DOHH2 (cell line): Measurements from ENCODE around the gene ATE1.
A peak's percentile ranks its signal among the peaks of the same experiment; 100 is the strongest.

Source experiments
- H3F3A ChIP-seq: fragments of 200-600 bp; sonication (generic), shearing (Covaris generic); 2 replicates; pipeline ENCODE4 v1.6.0; 2016; ENCODE audit warnings: antibody characterized with exemption, mild to moderate bottlenecking; ENCODE audit not compliant: control insufficient read depth, insufficient read depth
- H3K27ac ChIP-seq: fragments of 200-600 bp; sonication (generic); 2 replicates; pipeline ENCODE4 v1.5.1; 2014; ENCODE audit warnings: low read depth, mild to moderate bottlenecking, low read length, moderate library complexity
- H3K27me3 ChIP-seq: fragments of 200-600 bp; sonication (generic); 2 replicates; pipeline ENCODE4 v1.6.1; 2014; ENCODE audit warnings: mild to moderate bottlenecking, low read length, mixed read lengths; ENCODE audit not compliant: control insufficient read depth
- H3K36me3 ChIP-seq: fragments of 200-600 bp; sonication (generic); 2 replicates; pipeline ENCODE4 v1.6.1; 2014; ENCODE audit warnings: mild to moderate bottlenecking, low read length, moderate library complexity, mixed read lengths; ENCODE audit not compliant: control insufficient read depth
- H3K4me1 ChIP-seq: fragments of 200-600 bp; sonication (generic); 2 replicates; pipeline ENCODE4 v1.6.1; 2014; ENCODE audit warnings: mild to moderate bottlenecking, low read length, mixed read lengths; ENCODE audit not compliant: control insufficient read depth
- H3K4me2 ChIP-seq: fragments of 200-600 bp; sonication (generic); 2 replicates; pipeline ENCODE4 v1.6.0; 2014; ENCODE audit warnings: mild to moderate bottlenecking, low read length, moderate library complexity
- H3K4me3 ChIP-seq: fragments of 200-600 bp; sonication (generic); 2 replicates; pipeline ENCODE4 v1.5.1; 2014; ENCODE audit warnings: mild to moderate bottlenecking, low read length, mixed read lengths
- H3K79me2 ChIP-seq: fragments of 200-600 bp; sonication (generic); 2 replicates; pipeline ENCODE4 v1.6.1; 2014; ENCODE audit warnings: mild to moderate bottlenecking, low read length, mixed read lengths; ENCODE audit not compliant: control insufficient read depth
- H3K9me2 ChIP-seq: fragments of 200-600 bp; sonication (generic); replicated peaks from 2 replicates; pipeline ENCODE4 v1.6.1; 2014; ENCODE audit warnings: mild to moderate bottlenecking, low read length, mixed read lengths; ENCODE audit not compliant: control insufficient read depth
- H3K9me3 ChIP-seq: fragments of 200-600 bp; sonication (generic); 2 replicates; pipeline ENCODE4 v1.6.1; 2014; ENCODE audit warnings: antibody characterized with exemption, low read length, mixed read lengths; ENCODE audit not compliant: control insufficient read depth, insufficient read depth
- H4K20me1 ChIP-seq: fragments of 200-600 bp; sonication (generic); 2 replicates; pipeline ENCODE4 v1.6.0; 2014; ENCODE audit warnings: low read depth, mild to moderate bottlenecking, antibody characterized with exemption, low read length, moderate library complexity; ENCODE audit not compliant: control insufficient read depth, insufficient read depth
- CTCF ChIP-seq: fragments of 200-600 bp; sonication (generic); IDR thresholded peaks from one replicate; pipeline ENCODE4 v1.5.1; 2014; ENCODE audit warnings: antibody characterized with exemption, mild to moderate bottlenecking, low read depth, low read length; ENCODE audit not compliant: poor library complexity, severe bottlenecking
- EZH2phosphoT487 ChIP-seq: fragments of 200-600 bp; sonication (generic); IDR thresholded peaks from 2 replicates; pipeline ENCODE4 v1.6.1; 2017; ENCODE audit warnings: borderline replicate concordance, mild to moderate bottlenecking, antibody characterized with exemption, low read length, moderate library complexity, mixed read lengths

ATE1 gene

DNA sequence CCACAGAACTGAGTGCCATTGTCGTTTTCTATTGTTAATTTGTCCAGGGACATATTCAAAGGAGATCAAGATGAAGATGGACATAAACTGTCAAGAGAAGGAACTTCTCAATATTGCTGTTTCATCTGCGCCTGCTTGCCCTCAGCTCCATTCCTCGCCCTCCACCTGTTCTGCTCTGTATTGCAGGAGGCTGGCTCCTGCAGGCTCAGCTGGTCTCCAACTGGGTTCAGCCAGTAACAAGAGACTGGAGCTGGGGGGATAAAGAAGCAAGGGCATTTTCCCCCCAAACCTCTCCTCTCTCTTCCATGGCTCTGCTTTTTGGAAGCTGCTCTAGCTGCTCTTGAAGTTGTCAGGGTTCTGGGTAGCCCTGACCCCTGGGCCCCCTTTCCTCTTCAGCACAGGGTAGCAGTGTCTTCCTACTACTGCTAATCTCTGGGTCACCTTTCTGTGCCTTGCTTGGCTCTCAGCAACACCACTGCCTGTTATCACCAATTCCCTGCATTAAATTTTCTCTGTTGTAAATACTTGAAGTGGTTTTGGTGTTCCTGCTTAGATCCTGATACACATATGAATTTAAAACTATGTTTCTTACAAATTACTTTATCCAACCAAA lies 180.6 kb downstream of the ATE1 start:
- H3K27ac ChIP-seq = no peak overlapping the region
- H3K27me3 ChIP-seq = no peaks in the 10 kb centered on the region
- no peaks in the 10 kb centered on the region for H3K9me3 ChIP-seq
- H3K4me3 ChIP-seq = no peak overlapping the region
- H4K20me1 ChIP-seq = no peaks in the 10 kb centered on the region
- no peak overlapping the region for H3K4me2 ChIP-seq
- H3K36me3 ChIP-seq = no peaks in the 10 kb centered on the region
- no peak for TF ChIP-seq EZH2phosphoT487
- TF ChIP-seq CTCF = no peak
- H3K4me1 ChIP-seq = no peaks in the 10 kb centered on the region
- no peaks in the 10 kb centered on the region for H3K79me2 ChIP-seq
- H3F3A ChIP-seq = no peaks in the 10 kb centered on the region
- no peaks in the 10 kb centered on the region for H3K9me2 ChIP-seq

GRCh38 chr10:121741248-121741792 lies 186.5 kb downstream of the ATE1 start:
- H3K27ac ChIP-seq = no peak overlapping the region
- H3F3A ChIP-seq = no peaks in the 10 kb centered on the region
- H3K36me3 ChIP-seq = no peaks in the 10 kb centered on the region
- TF ChIP-seq EZH2phosphoT487 = no peak
- no peak for TF ChIP-seq CTCF
- H3K4me3 ChIP-seq = no peak overlapping the region
- no peaks in the 10 kb centered on the region for H3K9me2 ChIP-seq
- peaks cover 6% of the 10 kb centered on the region for H3K4me1 ChIP-seq
- 0 out of 2 replicates have a peak overlapping the region, but pooled peaks have one; percentile 0 for H3K4me2 ChIP-seq
- no peaks in the 10 kb centered on the region for H3K79me2 ChIP-seq
- H4K20me1 ChIP-seq = no peaks in the 10 kb centered on the region
- no peaks in the 10 kb centered on the region for H3K27me3 ChIP-seq
- H3K9me3 ChIP-seq = no peaks in the 10 kb centered on the region

GRCh38 chr10:121740069-121740468 lies 187.8 kb downstream of the ATE1 start:
- no peaks in the 10 kb centered on the region for H3K9me2 ChIP-seq
- no peak overlapping the region for H3K4me3 ChIP-seq
- H3K9me3 ChIP-seq = no peaks in the 10 kb centered on the region

More at GRCh38 chr10:121740069-121740468, 187.8 kb downstream of the ATE1 start:
- H4K20me1 ChIP-seq = no peaks in the 10 kb centered on the region
- no peaks in the 10 kb centered on the region for H3K79me2 ChIP-seq
- H3K4me1 ChIP-seq = peaks cover 6% of the 10 kb centered on the region
- H3K27me3 ChIP-seq = no peaks in the 10 kb centered on the region
- no peaks in the 10 kb centered on the region for H3F3A ChIP-seq
- no peak overlapping the region for H3K4me2 ChIP-seq
- no peak overlapping the region for H3K27ac ChIP-seq
- TF ChIP-seq EZH2phosphoT487 (no peak), CTCF (no peak)
- no peaks in the 10 kb centered on the region for H3K36me3 ChIP-seq
